Measurements from ENCODE around the gene CUX1. TPM values are rescaled to one million over a fixed set of nuclear protein-coding genes. Genes with fewer than 3 reads are reported as not detected.
"Not testable (repeated sequence)": the region's sequence is repeated elsewhere in the genome, so short reads cannot be mapped to it uniquely, and the experiment has no call there.

CUX1 gene
- total RNA-seq, 8 experiments from 2014 or later: 9.2 to 52.7 (median 24.2) TPM

GRCh38 chr7:101985903-101986734 lies 168.7 kb downstream of the CUX1 start:
- Histone ChIP-seq H3K4me3 (no peak overlapping the region), H3K4me1 (replicated peaks in 1 of 2) (peaks cover 7 to 21% of the 10 kb centered on the region in 2 donors), H3K27ac (no peak overlapping the region)
- peak in 5 of 8 experiments; percentile 21 to 70 (median 33) for ATAC-seq (replicated peaks in 6 of 8)
- in situ Hi-C loops (cut with MboI; ENCODE audit: low pct_unique_long_range_greater_than_20kb in 2 of 9, low sequenced_read_pairs in 9 of 9, unreplicated experiment in 9 of 9): no loop called here
- 43 to 100% (median 65%) methylated on average over 1 to 12 of the region's 16 CpGs; no CpG with 5 or more reads in 2 of the 10 experiments for WGBS, 10 experiments

DNA sequence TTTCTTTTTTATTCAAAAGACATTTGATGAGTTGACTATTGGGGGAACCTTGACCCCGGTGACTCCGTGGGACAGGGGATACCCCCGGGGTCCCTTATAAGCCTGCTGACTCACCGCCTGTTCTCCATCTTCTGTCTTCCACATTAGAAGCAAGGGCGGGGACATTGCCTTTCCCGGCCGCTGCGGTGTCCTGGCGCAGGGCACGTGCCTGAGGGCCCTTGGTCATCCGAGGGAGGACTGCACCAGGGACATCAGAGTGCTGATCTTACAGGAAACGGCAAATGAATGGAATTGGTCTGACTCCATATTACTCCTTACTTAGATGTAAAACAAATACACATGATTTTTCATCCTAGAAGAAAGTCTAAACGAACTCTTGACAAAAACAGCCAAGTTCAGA lies 170.1 kb downstream of the CUX1 start:
- no peak overlapping the region for H3K4me3 ChIP-seq
- H3K27ac ChIP-seq: no peak overlapping the region
- ATAC-seq (replicated peaks in 6 of 8): no peak
- in situ Hi-C loops (cut with MboI; ENCODE audit: low pct_unique_long_range_greater_than_20kb in 2 of 9, low sequenced_read_pairs in 9 of 9, unreplicated experiment in 9 of 9): no loop called here
- WGBS, 10 experiments: 71 to 91% (median 81%) methylated on average over 1 to 12 of the region's 13 CpGs; no CpG with 5 or more reads in 4 of the 10 experiments
- H3K4me1 ChIP-seq (replicated peaks in 1 of 2): peaks cover 7 to 21% of the 10 kb centered on the region in 2 donors

DNA sequence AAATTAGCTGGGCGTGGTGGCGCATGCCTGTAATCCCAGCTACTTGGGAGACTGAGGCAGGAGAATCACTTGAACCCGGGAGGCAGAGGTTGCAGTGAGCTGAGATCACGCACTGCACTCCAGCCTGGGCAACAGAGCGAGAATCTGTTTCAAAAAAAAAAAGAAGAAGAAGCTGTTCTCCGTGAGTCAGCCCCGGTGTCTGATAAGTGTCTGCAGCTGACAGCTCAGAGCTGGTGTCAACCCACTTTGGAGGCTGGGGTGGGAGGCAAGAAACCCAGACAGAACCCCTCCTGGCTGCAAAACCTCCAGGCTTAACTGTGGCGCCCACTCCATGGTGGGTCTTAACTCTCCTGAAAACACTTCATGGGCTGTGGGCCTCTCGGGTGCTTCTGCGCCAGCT lies 170.6 kb downstream of the CUX1 start:
- H3K4me3 ChIP-seq; ATAC-seq (replicated peaks in 6 of 8); in situ Hi-C loops (cut with MboI; ENCODE audit: low pct_unique_long_range_greater_than_20kb in 2 of 9, low sequenced_read_pairs in 9 of 9, unreplicated experiment in 9 of 9); H3K27ac ChIP-seq: not testable (repeated sequence)
- WGBS, 10 experiments: 70 to 100% (median 95%) methylated on average over 2 to 10 of the region's 10 CpGs; no CpG with 5 or more reads in 4 of the 10 experiments
- peaks cover 7 to 21% of the 10 kb centered on the region in 2 donors for H3K4me1 ChIP-seq (replicated peaks in 1 of 2)

DNA sequence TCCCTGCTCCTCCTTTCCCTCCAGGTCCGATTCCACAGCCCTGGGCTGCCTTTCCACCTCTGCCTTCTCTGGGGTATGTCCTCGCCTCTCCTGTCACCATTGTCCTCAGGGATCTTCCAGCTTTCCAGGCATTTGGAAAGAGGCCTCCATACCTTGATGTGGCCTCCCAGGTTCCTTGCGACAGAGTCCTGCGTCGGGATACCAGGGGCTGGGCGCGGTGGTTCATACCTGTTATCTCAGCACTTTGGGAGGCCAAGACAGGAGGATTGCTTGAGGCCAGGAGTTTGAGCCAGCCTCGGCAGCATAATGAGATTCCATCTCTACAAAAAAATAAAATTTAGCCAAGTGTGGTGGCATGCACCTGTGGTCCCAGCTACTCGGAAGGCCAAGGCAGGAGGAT lies 171.1 kb downstream of the CUX1 start:
- no peak overlapping the region for H3K4me3 ChIP-seq
- H3K27ac ChIP-seq: no peak overlapping the region
- peaks cover 9 to 21% of the 10 kb centered on the region in 2 donors for H3K4me1 ChIP-seq (replicated peaks in 1 of 2)
- in situ Hi-C loops (cut with MboI; ENCODE audit: low pct_unique_long_range_greater_than_20kb in 2 of 9, low sequenced_read_pairs in 9 of 9, unreplicated experiment in 9 of 9): no loop called here
- WGBS, 10 experiments: 80 to 100% (median 90%) methylated on average over 1 to 6 of the region's 9 CpGs; no CpG with 5 or more reads in 5 of the 10 experiments
- ATAC-seq (replicated peaks in 6 of 8): no peak

DNA sequence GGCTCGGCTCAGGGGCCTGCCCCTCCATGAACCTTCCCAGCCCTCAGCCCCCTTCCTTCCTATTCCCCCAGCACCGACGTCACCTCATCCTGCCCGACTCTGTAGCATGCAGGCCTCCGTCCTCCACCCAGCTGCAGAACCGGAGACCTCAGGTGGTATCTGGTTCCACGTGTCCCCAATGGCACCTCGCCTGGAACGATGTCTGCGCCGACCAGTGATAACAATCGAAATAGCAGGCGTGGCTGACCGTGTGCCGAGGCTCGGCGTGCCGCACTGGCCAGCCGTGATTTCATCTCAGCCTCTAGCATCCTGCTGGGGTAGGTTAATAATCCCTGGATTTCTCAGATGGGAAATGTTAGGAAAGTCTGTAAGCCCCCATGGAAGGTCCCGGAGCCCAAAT lies 171.7 kb downstream of the CUX1 start:
- no peak for ATAC-seq (replicated peaks in 6 of 8)
- WGBS, 10 experiments: 96 to 100% (median 100%) methylated on average over 1 to 15 of the region's 20 CpGs; no CpG with 5 or more reads in 5 of the 10 experiments
- in situ Hi-C loops (cut with MboI; ENCODE audit: low pct_unique_long_range_greater_than_20kb in 2 of 9, low sequenced_read_pairs in 9 of 9, unreplicated experiment in 9 of 9): no loop called here
- no peak overlapping the region for H3K27ac ChIP-seq
- peaks cover 9 to 21% of the 10 kb centered on the region in 2 donors for H3K4me1 ChIP-seq (replicated peaks in 1 of 2)
- H3K4me3 ChIP-seq: no peak overlapping the region

GRCh38 chr7:101990811-101991418 lies 173.5 kb downstream of the CUX1 start:
- Histone ChIP-seq H3K4me3 (no peak overlapping the region), H3K27ac (no peak overlapping the region), H3K4me1 (replicated peaks in 1 of 2) (peaks cover 2 to 7% of the 10 kb centered on the region in 2 donors)
- 87 to 100% (median 96%) methylated on average over 2 to 13 of the region's 17 CpGs; no CpG with 5 or more reads in 2 of the 10 experiments for WGBS, 10 experiments
- ATAC-seq (replicated peaks in 6 of 8): no peak
- in situ Hi-C loops (cut with MboI; ENCODE audit: low pct_unique_long_range_greater_than_20kb in 2 of 9, low sequenced_read_pairs in 9 of 9, unreplicated experiment in 9 of 9): no loop called here

- Histone ChIP-seq H3K4me3 (no peak overlapping the region), H3K4me1 (replicated peaks in 1 of 2) (peaks cover 0 to 5% of the 10 kb centered on the region in 2 donors), H3K27ac (no peak overlapping the region)
- no peak for ATAC-seq (replicated peaks in 6 of 8)
- in situ Hi-C loops (cut with MboI; ENCODE audit: low pct_unique_long_range_greater_than_20kb in 2 of 9, low sequenced_read_pairs in 9 of 9, unreplicated experiment in 9 of 9): no loop called here
- 90 to 100% methylated on average over 2 of the region's 3 CpGs; no CpG with 5 or more reads in 8 of the 10 experiments for WGBS, 10 experiments
Measured at GRCh38 chr7:101991860-101992259, 174.4 kb downstream of the CUX1 start.

GRCh38 chr7:101993311-101993710 lies 175.9 kb downstream of the CUX1 start:
- in situ Hi-C loops (cut with MboI; ENCODE audit: low pct_unique_long_range_greater_than_20kb in 2 of 9, low sequenced_read_pairs in 9 of 9, unreplicated experiment in 9 of 9): no loop called here
- WGBS, 10 experiments: 87 to 100% (median 99%) methylated on average over 3 to 7 of the region's 8 CpGs; no CpG with 5 or more reads in 6 of the 10 experiments
- Histone ChIP-seq H3K27ac (no peak overlapping the region), H3K4me1 (replicated peaks in 1 of 2) (peaks cover 2 to 7% of the 10 kb centered on the region in 2 donors), H3K4me3 (no peak overlapping the region)
- ATAC-seq (replicated peaks in 6 of 8): peak in 1 of 8 experiments; percentile 25

GRCh38 chr7:101995121-101995520 lies 177.7 kb downstream of the CUX1 start:
- WGBS, 10 experiments: 93 to 100% (median 100%) methylated on average over 1 to 4 of the region's 5 CpGs; no CpG with 5 or more reads in 5 of the 10 experiments
- H3K4me3 ChIP-seq: no peak overlapping the region
- in situ Hi-C loops (cut with MboI; ENCODE audit: low pct_unique_long_range_greater_than_20kb in 2 of 9, low sequenced_read_pairs in 9 of 9, unreplicated experiment in 9 of 9): no loop called here
- no peak for ATAC-seq (replicated peaks in 6 of 8)
- H3K4me1 ChIP-seq (replicated peaks in 1 of 2): peaks cover 16 to 22% of the 10 kb centered on the region in 2 donors
- no peak overlapping the region for H3K27ac ChIP-seq

DNA sequence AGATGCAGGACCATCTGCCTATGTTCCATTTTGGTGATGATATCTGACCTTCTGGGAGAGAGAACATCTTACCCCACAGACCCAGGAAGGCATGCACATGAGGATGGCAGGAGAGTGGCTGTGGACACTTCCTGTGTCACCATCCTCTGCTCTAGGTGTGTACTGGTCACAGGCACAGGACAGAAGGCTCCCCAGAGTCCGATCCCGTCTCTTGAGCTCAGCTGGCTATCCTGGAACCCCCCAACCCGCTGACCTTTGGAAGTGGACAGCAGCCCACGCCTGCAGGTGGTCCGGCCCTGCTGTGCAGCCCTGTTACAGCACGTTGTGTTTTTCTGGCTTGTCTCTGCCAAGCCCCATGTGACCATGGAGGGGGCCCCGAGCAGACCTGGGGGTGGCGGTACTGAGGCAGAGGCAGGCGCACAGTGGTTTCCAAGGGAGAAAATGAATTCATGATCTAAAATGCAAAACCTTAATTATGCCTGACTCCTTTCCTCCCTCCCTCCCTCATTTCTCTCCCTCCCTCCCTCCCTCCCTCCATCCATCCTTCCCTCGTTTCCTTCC lies 178.8 kb downstream of the CUX1 start:
- Histone ChIP-seq H3K4me1 (replicated peaks in 1 of 2) (peaks cover 16 to 24% of the 10 kb centered on the region in 2 donors), H3K27ac (no peak overlapping the region), H3K4me3 (no peak overlapping the region)
- in situ Hi-C loops (cut with MboI; ENCODE audit: low pct_unique_long_range_greater_than_20kb in 2 of 9, low sequenced_read_pairs in 9 of 9, unreplicated experiment in 9 of 9): no loop called here
- 70 to 100% (median 86%) methylated on average over 1 to 2 of the region's 10 CpGs; no CpG with 5 or more reads in 6 of the 10 experiments for WGBS, 10 experiments
- peak in 3 of 8 experiments; percentile 21 to 40 (median 32) for ATAC-seq (replicated peaks in 6 of 8)

- Histone ChIP-seq H3K4me1 (replicated peaks in 1 of 2) (peaks cover 16 to 24% of the 10 kb centered on the region in 2 donors), H3K27ac (no peak overlapping the region), H3K4me3 (no peak overlapping the region)
- in situ Hi-C loops (cut with MboI; ENCODE audit: low pct_unique_long_range_greater_than_20kb in 2 of 9, low sequenced_read_pairs in 9 of 9, unreplicated experiment in 9 of 9): no loop called here
- ATAC-seq (replicated peaks in 6 of 8): no peak
- 90 to 100% (median 97%) methylated on average over 2 to 7 of the region's 16 CpGs; no CpG with 5 or more reads in 4 of the 10 experiments for WGBS, 10 experiments
Measured at GRCh38 chr7:101996876-101997275, 179.4 kb downstream of the CUX1 start.

GRCh38 chr7:101998029-101998905 lies 180.8 kb downstream of the CUX1 start:
- peak in 3 of 8 experiments; percentile 1 to 14 (median 3) for ATAC-seq (replicated peaks in 6 of 8)
- in situ Hi-C loops (cut with MboI; ENCODE audit: low pct_unique_long_range_greater_than_20kb in 2 of 9, low sequenced_read_pairs in 9 of 9, unreplicated experiment in 9 of 9): no loop called here
- H3K4me3 ChIP-seq: no peak overlapping the region
- H3K27ac ChIP-seq: peak overlapping the region in 1 of 2 donors; percentile 67
- H3K4me1 ChIP-seq (replicated peaks in 1 of 2): peaks cover 16 to 24% of the 10 kb centered on the region in 2 donors
- WGBS, 10 experiments: 81 to 95% (median 93%) methylated on average over 3 to 10 of the region's 24 CpGs; no CpG with 5 or more reads in 3 of the 10 experiments

All from motor neuron (in vitro differentiated cells).